Measurements from ENCODE around the gene TNK1. TPM values are rescaled to one million over a fixed set of nuclear protein-coding genes. Genes with fewer than 3 reads are reported as not detected.

Gene TNK1
- total and polyA plus RNA-seq, 2 donors (not counting 3 experiments of a cell fraction or from before 2014, with no cell fraction given): 0.22 to 0.58 TPM

DNA sequence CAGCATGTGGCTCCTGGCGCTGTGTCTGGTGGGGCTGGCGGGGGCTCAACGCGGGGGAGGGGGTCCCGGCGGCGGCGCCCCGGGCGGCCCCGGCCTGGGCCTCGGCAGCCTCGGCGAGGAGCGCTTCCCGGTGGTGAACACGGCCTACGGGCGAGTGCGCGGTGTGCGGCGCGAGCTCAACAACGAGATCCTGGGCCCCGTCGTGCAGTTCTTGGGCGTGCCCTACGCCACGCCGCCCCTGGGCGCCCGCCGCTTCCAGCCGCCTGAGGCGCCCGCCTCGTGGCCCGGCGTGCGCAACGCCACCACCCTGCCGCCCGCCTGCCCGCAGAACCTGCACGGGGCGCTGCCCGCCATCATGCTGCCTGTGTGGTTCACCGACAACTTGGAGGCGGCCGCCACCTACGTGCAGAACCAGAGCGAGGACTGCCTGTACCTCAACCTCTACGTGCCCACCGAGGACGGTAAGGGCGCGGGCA lies 27.4 kb downstream of the TNK1 start:
- BruUV-seq (replicated peaks): no TSS peak
- H3K9ac ChIP-seq (replicated peaks; ENCODE audit: extremely low read depth, insufficient read depth, low read length): no peak overlapping the region
- no peak overlapping the region for H3K4me2 ChIP-seq (ENCODE audit: insufficient read depth, low read length)
- no peaks in the 10 kb centered on the region for H3K9me1 ChIP-seq (replicated peaks; ENCODE audit: control insufficient read depth, extremely low read depth, insufficient read depth, low read length)
- ChIA-PET POLR2A (no interaction called here), CTCF (interaction anchor here (1.1 kb wide), 1 partner anchor 28 kb away, joined by 4 read pairs; no protein-coding TSS in a partner anchor)
- H3K27ac ChIP-seq (ENCODE audit: insufficient read depth, low read depth, low read length): no peak overlapping the region
- H2AFZ ChIP-seq (ENCODE audit: low read depth, low read length): no peak overlapping the region
- FAIRE-seq (no peak), DNase-seq (ENCODE audit: low read depth, low spot score) (no peak)
- intact Hi-C loops (cut with micrococcal nuclease) (no loop called here), dilution Hi-C loops (cut with MboI; ENCODE audit: extremely low pct_ligation_motif_present, low sequenced_read_pairs) (no loop called here)
- peaks cover 0 to 15% of the 10 kb centered on the region in 2 experiments for H3K36me3 ChIP-seq (ENCODE audit: control insufficient read depth in 2 of 2, extremely low read depth in 1 of 2, insufficient read depth in 2 of 2, low read length in 2 of 2)
- peaks cover 2% of the 10 kb centered on the region for H3K79me2 ChIP-seq (ENCODE audit: control insufficient read depth, insufficient read depth, low read length)
- peaks cover 4% of the 10 kb centered on the region for H3K4me1 ChIP-seq (ENCODE audit: control insufficient read depth, extremely low read depth, insufficient read depth, low read length)
- no peaks in the 10 kb centered on the region for H4K20me1 ChIP-seq (replicated peaks; ENCODE audit: control insufficient read depth, extremely low read depth, insufficient read depth, low read length)
- H3K27me3 ChIP-seq (ENCODE audit: control insufficient read depth in 2 of 2, insufficient read depth in 2 of 2, low read length in 2 of 2): no peaks in the 10 kb centered on the region
- no peaks in the 10 kb centered on the region for H3K9me3 ChIP-seq (replicated peaks; ENCODE audit: control insufficient read depth, insufficient read depth, low read length)
- no peak overlapping the region for H3K4me3 ChIP-seq (replicated peaks in 1 of 3; ENCODE audit: insufficient read depth in 1 of 3, low read depth in 1 of 3, low read length in 3 of 3)
- TF ChIP-seq, protein P1, sequence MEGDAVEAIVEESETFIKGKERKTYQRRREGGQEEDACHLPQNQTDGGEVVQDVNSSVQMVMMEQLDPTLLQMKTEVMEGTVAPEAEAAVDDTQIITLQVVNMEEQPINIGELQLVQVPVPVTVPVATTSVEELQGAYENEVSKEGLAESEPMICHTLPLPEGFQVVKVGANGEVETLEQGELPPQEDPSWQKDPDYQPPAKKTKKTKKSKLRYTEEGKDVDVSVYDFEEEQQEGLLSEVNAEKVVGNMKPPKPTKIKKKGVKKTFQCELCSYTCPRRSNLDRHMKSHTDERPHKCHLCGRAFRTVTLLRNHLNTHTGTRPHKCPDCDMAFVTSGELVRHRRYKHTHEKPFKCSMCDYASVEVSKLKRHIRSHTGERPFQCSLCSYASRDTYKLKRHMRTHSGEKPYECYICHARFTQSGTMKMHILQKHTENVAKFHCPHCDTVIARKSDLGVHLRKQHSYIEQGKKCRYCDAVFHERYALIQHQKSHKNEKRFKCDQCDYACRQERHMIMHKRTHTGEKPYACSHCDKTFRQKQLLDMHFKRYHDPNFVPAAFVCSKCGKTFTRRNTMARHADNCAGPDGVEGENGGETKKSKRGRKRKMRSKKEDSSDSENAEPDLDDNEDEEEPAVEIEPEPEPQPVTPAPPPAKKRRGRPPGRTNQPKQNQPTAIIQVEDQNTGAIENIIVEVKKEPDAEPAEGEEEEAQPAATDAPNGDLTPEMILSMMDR (IDR thresholded peaks at IDR 0.05; ENCODE audit: extremely low read depth in 1 of 2, insufficient read depth in 1 of 2, low read depth in 1 of 2, low read length in 2 of 2): no peak
- TF ChIP-seq MAX (IDR thresholded peaks at IDR 0.05; ENCODE audit: insufficient read depth, insufficient read length) (no peak), EZH2 (IDR thresholded peaks at IDR 0.05; ENCODE audit: borderline replicate concordance, low read depth, low read length, severe bottlenecking) (no peak), GATA2 (IDR thresholded peaks at IDR 0.05; ENCODE audit: insufficient read depth, insufficient read length, low read depth, low read length) (no peak), FOS (IDR thresholded peaks at IDR 0.05; ENCODE audit: borderline replicate concordance, insufficient read depth, low read length) (no peak), POLR2A (IDR thresholded peaks at IDR 0.05; ENCODE audit: low read depth, low read length) (no peak), POLR2AphosphoS5 (IDR thresholded peaks at IDR 0.05; ENCODE audit: insufficient read depth, low read depth, low read length) (no peak)
